ENCODE measurements around the gene SKI.

The SKI gene

DNA sequence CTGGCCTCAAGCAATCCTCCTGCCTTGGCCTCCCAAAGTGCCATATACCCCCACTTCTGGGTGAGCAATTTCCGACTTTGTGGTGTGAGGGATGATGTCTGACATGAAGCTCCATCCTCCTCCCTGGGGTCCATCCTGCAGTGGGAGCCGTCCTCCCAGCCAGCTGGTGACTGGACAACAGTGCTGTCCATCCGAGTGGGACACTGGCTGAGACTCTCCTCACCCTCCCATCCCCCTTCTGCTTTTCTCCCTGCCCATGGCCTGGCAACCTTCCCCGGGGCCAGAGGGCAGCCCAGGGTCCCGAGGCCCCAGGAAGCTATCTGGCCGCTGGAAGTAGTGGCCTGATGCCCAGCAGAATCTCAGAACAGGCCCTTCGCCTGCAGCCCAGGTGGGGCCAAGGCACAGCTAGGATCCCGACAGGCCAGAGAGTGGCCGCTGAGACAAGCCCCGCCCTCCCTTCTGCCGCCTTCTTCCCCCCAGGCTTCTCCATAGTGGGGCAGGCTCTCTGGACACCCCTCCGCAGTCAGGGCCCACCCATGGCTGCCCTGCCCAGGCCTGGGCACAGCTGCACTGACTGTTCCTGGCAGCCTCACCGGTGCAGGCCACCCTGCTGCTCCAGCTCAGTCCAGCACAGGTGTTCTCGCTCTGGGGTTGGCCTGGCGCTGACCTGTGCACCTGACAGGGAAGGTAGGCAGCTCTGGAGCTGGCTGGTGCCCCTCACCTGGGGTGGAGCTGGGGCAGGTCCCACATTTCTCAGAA, 25.1 kb upstream of the SKI start:
- CTCF ChIA-PET: interaction anchor here (1.0 to 9.6 kb wide), 5 partner anchors 8 to 188 kb away, joined by 3 to 182 read pairs (median 5); partner anchors contain the start of genes FAAP20, MORN1 and RER1
- POLR2A ChIA-PET: interaction anchor here (1.1 kb wide), 1 partner anchor 25 kb away, joined by 3 read pairs; no protein-coding TSS in a partner anchor
- TF ChIP-seq, protein P1, sequence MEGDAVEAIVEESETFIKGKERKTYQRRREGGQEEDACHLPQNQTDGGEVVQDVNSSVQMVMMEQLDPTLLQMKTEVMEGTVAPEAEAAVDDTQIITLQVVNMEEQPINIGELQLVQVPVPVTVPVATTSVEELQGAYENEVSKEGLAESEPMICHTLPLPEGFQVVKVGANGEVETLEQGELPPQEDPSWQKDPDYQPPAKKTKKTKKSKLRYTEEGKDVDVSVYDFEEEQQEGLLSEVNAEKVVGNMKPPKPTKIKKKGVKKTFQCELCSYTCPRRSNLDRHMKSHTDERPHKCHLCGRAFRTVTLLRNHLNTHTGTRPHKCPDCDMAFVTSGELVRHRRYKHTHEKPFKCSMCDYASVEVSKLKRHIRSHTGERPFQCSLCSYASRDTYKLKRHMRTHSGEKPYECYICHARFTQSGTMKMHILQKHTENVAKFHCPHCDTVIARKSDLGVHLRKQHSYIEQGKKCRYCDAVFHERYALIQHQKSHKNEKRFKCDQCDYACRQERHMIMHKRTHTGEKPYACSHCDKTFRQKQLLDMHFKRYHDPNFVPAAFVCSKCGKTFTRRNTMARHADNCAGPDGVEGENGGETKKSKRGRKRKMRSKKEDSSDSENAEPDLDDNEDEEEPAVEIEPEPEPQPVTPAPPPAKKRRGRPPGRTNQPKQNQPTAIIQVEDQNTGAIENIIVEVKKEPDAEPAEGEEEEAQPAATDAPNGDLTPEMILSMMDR (IDR thresholded peaks at IDR 0.05; ENCODE audit: control extremely low read depth, extremely low read depth, low read depth, missing control alignments): no peak
- no peak for DNase-seq (ENCODE audit: extremely low spot score)

GRCh38 chr1:2203671-2204414, 24.3 kb upstream of the SKI start:
- ChIA-PET POLR2A (interaction anchor here (0.9 to 1.5 kb wide), 2 partner anchors 24 to 381 kb away, joined by 3 to 4 read pairs; no protein-coding TSS in a partner anchor), CTCF (interaction anchor here (1.0 to 9.6 kb wide), 5 partner anchors 9 to 187 kb away, joined by 3 to 182 read pairs (median 5); partner anchors contain the start of genes FAAP20, MORN1 and RER1)
- DNase-seq (ENCODE audit: extremely low spot score): no peak
- TF ChIP-seq, protein P1 (IDR thresholded peaks at IDR 0.05; ENCODE audit: control extremely low read depth, extremely low read depth, low read depth, missing control alignments): no peak

DNA sequence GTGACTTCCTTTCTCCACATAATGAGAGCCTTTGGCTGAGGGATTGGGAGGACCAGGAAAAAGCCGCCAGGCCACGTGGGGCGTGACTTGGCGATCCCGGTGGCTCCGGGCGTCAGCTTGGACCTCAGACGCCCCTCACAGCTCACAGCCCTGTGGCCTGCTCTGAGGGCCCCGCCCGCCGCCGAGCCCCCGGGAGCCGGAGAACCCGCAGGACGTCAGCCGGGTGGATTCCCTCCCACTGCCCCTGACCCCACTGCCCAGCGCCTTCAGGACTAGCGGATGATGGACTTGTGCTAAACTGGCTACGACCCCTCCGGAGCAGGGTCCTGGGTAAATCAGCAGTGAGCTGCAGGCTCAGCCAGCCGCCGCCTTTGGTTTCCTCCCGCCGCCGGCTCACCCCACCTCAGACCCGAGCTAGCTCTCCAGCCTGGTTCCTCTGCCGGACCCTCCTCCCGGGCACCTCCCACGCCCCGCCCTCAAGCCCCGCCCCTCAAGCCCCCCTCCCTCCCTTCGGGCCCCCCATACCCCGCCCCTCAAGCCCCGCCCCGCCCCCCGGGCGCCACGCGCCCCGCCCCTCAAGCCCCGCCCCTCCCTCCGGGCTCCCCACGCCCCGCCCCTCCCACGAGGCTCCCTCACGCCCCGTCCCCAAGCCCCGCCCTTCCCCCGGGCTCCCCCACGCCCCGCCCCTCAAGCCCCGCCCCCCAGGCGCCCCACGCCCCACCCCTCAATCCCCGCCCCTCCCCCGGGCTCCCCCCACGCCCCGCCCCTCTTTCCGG, 23.5 kb upstream of the SKI start:
- DNase-seq (ENCODE audit: extremely low spot score): peak; percentile 98
- TF ChIP-seq, protein P1 (IDR thresholded peaks at IDR 0.05; ENCODE audit: control extremely low read depth, extremely low read depth, low read depth, missing control alignments): no peak
- ChIA-PET CTCF (interaction anchor here (1.1 to 2.7 kb wide), 4 partner anchors 10 to 186 kb away, joined by 3 to 12 read pairs (median 4); partner anchors contain the start of genes FAAP20, MORN1 and RER1), POLR2A (interaction anchor here (0.9 to 1.5 kb wide), 2 partner anchors 23 to 381 kb away, joined by 3 to 4 read pairs; no protein-coding TSS in a partner anchor)

GRCh38 chr1:2205191-2205952, 22.7 kb upstream of the SKI start:
- TF ChIP-seq, protein P1 (IDR thresholded peaks at IDR 0.05; ENCODE audit: control extremely low read depth, extremely low read depth, low read depth, missing control alignments): peak; percentile 10
- ChIA-PET CTCF (interaction anchor here (1.1 to 2.7 kb wide), 4 partner anchors 10 to 171 kb away, joined by 3 to 12 read pairs (median 4); partner anchors contain the start of gene FAAP20), POLR2A (interaction anchor here (1.5 kb wide), 1 partner anchor 22 kb away, joined by 4 read pairs; no protein-coding TSS in a partner anchor)
- no peak for DNase-seq (ENCODE audit: extremely low spot score)

GRCh38 chr1:2206813-2207487, 21.2 kb upstream of the SKI start:
- no peak for DNase-seq (ENCODE audit: extremely low spot score)
- POLR2A ChIA-PET: interaction anchor here (1.0 kb wide), 1 partner anchor 21 kb away, joined by 3 read pairs; the partner anchor contains the start of gene SKI
- TF ChIP-seq, protein P1 (IDR thresholded peaks at IDR 0.05; ENCODE audit: control extremely low read depth, extremely low read depth, low read depth, missing control alignments): no peak
- CTCF ChIA-PET: interaction anchor here (1.6 to 2.0 kb wide), 2 partner anchors 12 to 108 kb away, joined by 4 to 11 read pairs; partner anchors contain the start of gene FAAP20
